WTC11 (cell line): Measurements from ENCODE around the gene NBEA. TPM values are rescaled to one million over a fixed set of nuclear protein-coding genes. Genes with fewer than 3 reads are reported as not detected.

Experiments
- ATAC-seq: fragments of 200-7000 bp; cut with Tn5 transposase; 2 replicates; pipeline ENCODE4 v1.10.0; 2021; ENCODE audit warnings: mild to moderate bottlenecking, moderate library complexity
- CTCF ChIA-PET: fragments of 300-600 bp; sonication (Branson Sonifier 250); formaldehyde crosslinking; loops from one replicate; lab custom pipeline; 2021; ENCODE audit warnings: antibody characterized with exemption; lab: Charles Lee
- POLR2A ChIA-PET: fragments of 350-600 bp; sonication (Branson Sonifier 250); formaldehyde crosslinking; loops from one replicate; lab custom pipeline; 2021; ENCODE audit warnings: antibody characterized with exemption; lab: Charles Lee
- DNase-seq: peaks from one replicate; pipeline ENCODE4 v3.0.0; 2021; ENCODE audit warnings: low spot score
- H3K27ac Mint-ChIP-seq: 2 replicates; pipeline ENCODE4 v1.8.0; 2021; ENCODE audit warnings: mixed read lengths
- H3K27me3 Mint-ChIP-seq: 2 replicates; pipeline ENCODE4 v1.8.0; 2021; ENCODE audit warnings: low read depth, mild to moderate bottlenecking, moderate library complexity, mixed read lengths
- H3K36me3 Mint-ChIP-seq: 2 replicates; pipeline ENCODE4 v1.8.0; 2021; ENCODE audit warnings: mixed read lengths
- H3K4me1 Mint-ChIP-seq: 2 replicates; pipeline ENCODE4 v1.8.0; 2022; ENCODE audit warnings: mixed read lengths
- H3K4me3 Mint-ChIP-seq: 2 replicates; pipeline ENCODE4 v1.8.0; 2021; ENCODE audit warnings: mild to moderate bottlenecking, moderate library complexity, mixed read lengths
- H3K9me3 Mint-ChIP-seq: 2 replicates; pipeline ENCODE4 v1.8.0; 2021; ENCODE audit warnings: mixed read lengths
- ATF1 ChIP-seq: sonication (generic); formaldehyde crosslinking; IDR thresholded peaks from 2 replicates; pipeline ENCODE4 v1.8.1; 2023; ENCODE audit warnings: mild to moderate bottlenecking, moderate library complexity, missing genetic modification reagents
- CBFB ChIP-seq: sonication (generic); formaldehyde crosslinking; IDR thresholded peaks from 2 replicates; pipeline ENCODE4 v1.8.1; 2022; ENCODE audit warnings: mild to moderate bottlenecking, low read depth, missing genetic modification reagents
- ELF4 ChIP-seq: sonication (generic); formaldehyde crosslinking; IDR thresholded peaks from 2 replicates; pipeline ENCODE4 v1.8.1; 2022; ENCODE audit warnings: low read depth, mild to moderate bottlenecking, moderate library complexity, missing genetic modification reagents
- ETV6 ChIP-seq: sonication (generic); formaldehyde crosslinking; IDR thresholded peaks from 2 replicates; pipeline ENCODE4 v1.8.1; 2022; ENCODE audit warnings: mild to moderate bottlenecking, missing genetic modification reagents
- FOXP1 ChIP-seq: sonication (generic); formaldehyde crosslinking; IDR thresholded peaks from 2 replicates; pipeline ENCODE4 v1.8.0; 2022; ENCODE audit warnings: missing genetic modification reagents, mild to moderate bottlenecking, moderate library complexity, borderline replicate concordance
- HMGA2 ChIP-seq: fragments of 250-450 bp; sonication (Bioruptor Pico); IDR thresholded peaks from 2 replicates; pipeline ENCODE4 v1.4.0; 2021; ENCODE audit warnings: mild to moderate bottlenecking, moderate library complexity
- JAZF1 ChIP-seq: fragments of 250-450 bp; sonication (Bioruptor Pico); IDR thresholded peaks from 2 replicates; pipeline ENCODE4 v1.9.0; 2021; ENCODE audit warnings: moderate library complexity, mild to moderate bottlenecking, inconsistent platforms
- MYBL2 ChIP-seq: sonication (generic); formaldehyde crosslinking; IDR thresholded peaks from 2 replicates; pipeline ENCODE4 v1.8.1; 2023; ENCODE audit warnings: mild to moderate bottlenecking, moderate library complexity, missing genetic modification reagents
- NFE2L1 ChIP-seq: sonication (generic); formaldehyde crosslinking; IDR thresholded peaks from 2 replicates; pipeline ENCODE4 v1.8.1; 2023; ENCODE audit warnings: missing genetic modification reagents
- NR2C2 ChIP-seq: sonication (generic); formaldehyde crosslinking; IDR thresholded peaks from 2 replicates; pipeline ENCODE4 v1.8.0; 2022; ENCODE audit warnings: mild to moderate bottlenecking, missing genetic modification reagents
- NR3C1 ChIP-seq: sonication (generic); formaldehyde crosslinking; conservative IDR thresholded peaks from 2 replicates; pipeline ENCODE4 v1.8.1; 2023; ENCODE audit warnings: low read depth, mild to moderate bottlenecking, missing genetic modification reagents
- PRRX2 ChIP-seq: fragments of 250-450 bp; sonication (Bioruptor Pico); IDR thresholded peaks from 2 replicates; pipeline ENCODE4 v1.8.0; 2021; ENCODE audit warnings: mild to moderate bottlenecking
- SMAD3 ChIP-seq: sonication (generic); formaldehyde crosslinking; IDR thresholded peaks from 2 replicates; pipeline ENCODE4 v1.8.0; 2022; ENCODE audit warnings: missing genetic modification reagents, mild to moderate bottlenecking, borderline replicate concordance
- SMAD4 ChIP-seq: sonication (generic); formaldehyde crosslinking; IDR thresholded peaks from 2 replicates; pipeline ENCODE4 v1.8.0; 2022; ENCODE audit warnings: mild to moderate bottlenecking, missing genetic modification reagents
- SOX15 ChIP-seq: fragments of 250-450 bp; sonication (Bioruptor Pico); IDR thresholded peaks from 2 replicates; pipeline ENCODE4 v1.9.0; 2021; ENCODE audit warnings: mild to moderate bottlenecking
- ZMAT4 ChIP-seq: fragments of 250-450 bp; sonication (Bioruptor Pico); IDR thresholded peaks from 2 replicates; pipeline ENCODE4 v1.9.0; 2021; ENCODE audit warnings: mild to moderate bottlenecking
- ZNF138 ChIP-seq: sonication (generic); formaldehyde crosslinking; conservative IDR thresholded peaks from 2 replicates; pipeline ENCODE4 v1.8.1; 2022; ENCODE audit warnings: mild to moderate bottlenecking, moderate library complexity, missing genetic modification reagents
- ZNF396 ChIP-seq: fragments of 250-450 bp; sonication (Bioruptor Pico); IDR thresholded peaks from 2 replicates; pipeline ENCODE4 v1.8.0; 2021; ENCODE audit warnings: mild to moderate bottlenecking, moderate library complexity, borderline replicate concordance
- ZNF532 ChIP-seq: fragments of 250-450 bp; sonication (Bioruptor Pico); IDR thresholded peaks from 2 replicates; pipeline ENCODE4 v1.9.0; 2021; ENCODE audit warnings: mild to moderate bottlenecking, borderline replicate concordance
- ZNF671 ChIP-seq: fragments of 250-450 bp; sonication (Bioruptor Pico); IDR thresholded peaks from 2 replicates; pipeline ENCODE4 v1.8.0; 2021; ENCODE audit warnings: mild to moderate bottlenecking
- total RNA-seq: library from RNA; stranded (reverse); gene quantifications from 3 replicates; pipeline ENCODE4 v1.2.3, GENCODE V29; 2021
- TF ChIP-seq, protein P1 (sequence below): sonication (generic); formaldehyde crosslinking; IDR thresholded peaks from 2 replicates; pipeline ENCODE4 v1.8.1; 2023; ENCODE audit warnings: mild to moderate bottlenecking, missing genetic modification reagents
- TF ChIP-seq, protein P2 (sequence below): sonication (generic); formaldehyde crosslinking; IDR thresholded peaks from 2 replicates; pipeline ENCODE4 v1.8.0; 2022; ENCODE audit warnings: mild to moderate bottlenecking, missing genetic modification reagents
- TF ChIP-seq, protein P3 (sequence below): fragments of 250-450 bp; sonication (Bioruptor Pico); IDR thresholded peaks from 2 replicates; pipeline ENCODE4 v1.9.0; 2021; ENCODE audit warnings: moderate library complexity, mild to moderate bottlenecking, inconsistent platforms, borderline replicate concordance
- TF ChIP-seq, protein P4 (sequence below): fragments of 200-600 bp; IDR thresholded peaks from 2 replicates; pipeline ENCODE4 v1.8.0; 2022; ENCODE audit warnings: antibody characterized with exemption
- TF ChIP-seq, protein P5 (sequence below): sonication (generic); formaldehyde crosslinking; IDR thresholded peaks from 2 replicates; pipeline ENCODE4 v1.8.1; 2022; ENCODE audit warnings: mild to moderate bottlenecking, missing genetic modification reagents, moderate library complexity, borderline replicate concordance

NBEA gene
- total RNA-seq, 1 experiment from 2014 or later = 20.9 TPM

DNA sequence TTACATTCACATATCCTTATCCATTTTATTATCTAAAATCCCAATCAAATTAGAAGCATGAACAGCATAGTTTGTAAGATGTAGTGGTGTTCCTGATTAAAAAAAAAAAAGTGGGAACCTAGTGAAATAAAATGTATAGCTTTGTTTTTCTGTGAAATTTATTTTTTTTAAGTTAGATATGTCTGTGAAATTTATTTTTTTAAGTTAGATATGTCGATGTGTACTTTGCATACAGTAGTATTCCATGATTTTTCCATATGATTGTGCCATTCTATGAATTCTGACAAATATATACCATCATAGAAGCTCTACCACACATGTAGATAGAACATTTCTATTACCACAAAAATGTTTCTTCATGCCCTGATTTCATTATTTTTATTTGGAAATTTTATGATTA is 540.5 kb downstream of the NBEA start:
- Mint-ChIP-seq H3K4me3 (no peak overlapping the region), H3K27ac (no peak overlapping the region), H3K4me1 (peaks cover 19% of the 10 kb centered on the region), H3K9me3 (no peaks in the 10 kb centered on the region), H3K27me3 (peaks cover 24% of the 10 kb centered on the region), H3K36me3 (no peaks in the 10 kb centered on the region)
- ChIA-PET CTCF (no interaction called here), POLR2A (no interaction called here)
- no peak for ATAC-seq
- TF ChIP-seq MYBL2 (CRISPR knock-in tag) = no peak
- TF ChIP-seq FOXP1 (CRISPR knock-in tag) = no peak
- no peak for DNase-seq

DNA sequence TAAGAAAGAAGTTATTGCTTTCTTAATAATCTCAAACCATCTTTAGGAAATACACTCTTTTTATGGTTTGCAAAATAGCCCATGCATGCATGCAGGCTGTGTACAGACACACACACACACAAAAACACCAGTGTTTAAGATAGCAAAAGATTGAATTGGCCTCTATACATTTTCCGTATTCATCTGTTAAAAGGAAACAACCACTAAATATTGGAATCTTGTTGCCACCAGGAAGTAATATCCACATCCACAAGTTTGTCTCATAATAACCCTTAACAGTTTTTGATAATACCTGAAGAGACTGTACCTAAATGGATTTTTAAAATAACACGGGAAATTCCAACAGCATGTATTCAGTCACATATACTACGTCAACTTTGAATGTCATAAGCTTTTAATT is 541.7 kb downstream of the NBEA start:
- H3K4me1 Mint-ChIP-seq = peaks cover 10% of the 10 kb centered on the region
- ChIA-PET POLR2A (no interaction called here), CTCF (no interaction called here)
- no peak overlapping the region for H3K27ac Mint-ChIP-seq
- no peaks in the 10 kb centered on the region for H3K9me3 Mint-ChIP-seq
- H3K27me3 Mint-ChIP-seq = peaks cover 12% of the 10 kb centered on the region
- no peaks in the 10 kb centered on the region for H3K36me3 Mint-ChIP-seq
- DNase-seq (no peak), ATAC-seq (no peak)
- TF ChIP-seq, protein P1, sequence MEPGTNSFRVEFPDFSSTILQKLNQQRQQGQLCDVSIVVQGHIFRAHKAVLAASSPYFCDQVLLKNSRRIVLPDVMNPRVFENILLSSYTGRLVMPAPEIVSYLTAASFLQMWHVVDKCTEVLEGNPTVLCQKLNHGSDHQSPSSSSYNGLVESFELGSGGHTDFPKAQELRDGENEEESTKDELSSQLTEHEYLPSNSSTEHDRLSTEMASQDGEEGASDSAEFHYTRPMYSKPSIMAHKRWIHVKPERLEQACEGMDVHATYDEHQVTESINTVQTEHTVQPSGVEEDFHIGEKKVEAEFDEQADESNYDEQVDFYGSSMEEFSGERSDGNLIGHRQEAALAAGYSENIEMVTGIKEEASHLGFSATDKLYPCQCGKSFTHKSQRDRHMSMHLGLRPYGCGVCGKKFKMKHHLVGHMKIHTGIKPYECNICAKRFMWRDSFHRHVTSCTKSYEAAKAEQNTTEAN (CRISPR knock-in tag) = no peak
- TF ChIP-seq NR2C2 (CRISPR knock-in tag) = no peak
- TF ChIP-seq HMGA2 (CRISPR knock-in tag) = no peak
- TF ChIP-seq PRRX2 (CRISPR knock-in tag) = no peak
- TF ChIP-seq ELF4 (CRISPR knock-in tag) = no peak
- no peak for TF ChIP-seq CBFB (CRISPR knock-in tag)
- no peak for TF ChIP-seq ZNF138 (CRISPR knock-in tag)
- H3K4me3 Mint-ChIP-seq = no peak overlapping the region

DNA sequence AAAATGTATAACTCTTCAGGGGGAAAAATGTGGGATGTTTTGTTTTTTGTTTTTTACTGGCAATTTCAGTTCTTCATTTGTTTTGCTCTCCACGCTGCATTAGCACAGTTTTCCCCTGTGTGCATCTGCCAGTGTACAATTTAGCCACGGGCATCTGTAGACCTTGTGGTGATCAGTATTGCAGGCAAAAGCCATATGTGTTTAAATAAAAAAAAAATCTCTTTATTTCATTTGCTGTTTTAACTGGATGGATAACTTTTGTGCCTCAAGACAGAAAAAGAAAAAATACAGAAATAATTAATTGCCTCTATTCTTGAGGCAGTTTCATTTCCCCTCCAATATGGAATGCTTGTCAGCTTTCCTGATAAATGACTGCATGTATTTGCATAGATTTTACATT is 542.3 kb downstream of the NBEA start:
- CTCF ChIA-PET = no interaction called here
- Mint-ChIP-seq H3K9me3 (no peaks in the 10 kb centered on the region), H3K27me3 (peaks cover 6% of the 10 kb centered on the region), H3K4me1 (peaks cover 6% of the 10 kb centered on the region), H3K27ac (no peak overlapping the region), H3K4me3 (no peak overlapping the region), H3K36me3 (no peaks in the 10 kb centered on the region)
- POLR2A ChIA-PET = no interaction called here
- no peak for ATAC-seq
- DNase-seq = no peak
- TF ChIP-seq, protein P2, sequence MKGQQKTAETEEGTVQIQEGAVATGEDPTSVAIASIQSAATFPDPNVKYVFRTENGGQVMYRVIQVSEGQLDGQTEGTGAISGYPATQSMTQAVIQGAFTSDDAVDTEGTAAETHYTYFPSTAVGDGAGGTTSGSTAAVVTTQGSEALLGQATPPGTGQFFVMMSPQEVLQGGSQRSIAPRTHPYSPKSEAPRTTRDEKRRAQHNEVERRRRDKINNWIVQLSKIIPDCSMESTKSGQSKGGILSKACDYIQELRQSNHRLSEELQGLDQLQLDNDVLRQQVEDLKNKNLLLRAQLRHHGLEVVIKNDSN (CRISPR knock-in tag) = no peak
- TF ChIP-seq JAZF1 (CRISPR knock-in tag) (no peak), SMAD4 (no peak), ZMAT4 (CRISPR knock-in tag) (no peak), SMAD3 (CRISPR knock-in tag) (no peak), ATF1 (no peak), ETV6 (CRISPR knock-in tag) (no peak), ZNF532 (CRISPR knock-in tag) (no peak), ZNF671 (CRISPR knock-in tag) (no peak), SOX15 (no peak), ZNF396 (CRISPR knock-in tag) (no peak), NFE2L1 (CRISPR knock-in tag) (no peak), NR3C1 (CRISPR knock-in tag) (no peak)
- TF ChIP-seq, protein P3, sequence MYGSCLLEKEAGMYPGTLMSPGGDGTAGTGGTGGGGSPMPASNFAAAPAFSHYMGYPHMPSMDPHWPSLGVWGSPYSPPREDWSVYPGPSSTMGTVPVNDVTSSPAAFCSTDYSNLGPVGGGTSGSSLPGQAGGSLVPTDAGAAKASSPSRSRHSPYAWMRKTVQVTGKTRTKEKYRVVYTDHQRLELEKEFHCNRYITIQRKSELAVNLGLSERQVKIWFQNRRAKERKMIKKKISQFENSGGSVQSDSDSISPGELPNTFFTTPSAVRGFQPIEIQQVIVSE (CRISPR knock-in tag) = no peak
- TF ChIP-seq, protein P4, sequence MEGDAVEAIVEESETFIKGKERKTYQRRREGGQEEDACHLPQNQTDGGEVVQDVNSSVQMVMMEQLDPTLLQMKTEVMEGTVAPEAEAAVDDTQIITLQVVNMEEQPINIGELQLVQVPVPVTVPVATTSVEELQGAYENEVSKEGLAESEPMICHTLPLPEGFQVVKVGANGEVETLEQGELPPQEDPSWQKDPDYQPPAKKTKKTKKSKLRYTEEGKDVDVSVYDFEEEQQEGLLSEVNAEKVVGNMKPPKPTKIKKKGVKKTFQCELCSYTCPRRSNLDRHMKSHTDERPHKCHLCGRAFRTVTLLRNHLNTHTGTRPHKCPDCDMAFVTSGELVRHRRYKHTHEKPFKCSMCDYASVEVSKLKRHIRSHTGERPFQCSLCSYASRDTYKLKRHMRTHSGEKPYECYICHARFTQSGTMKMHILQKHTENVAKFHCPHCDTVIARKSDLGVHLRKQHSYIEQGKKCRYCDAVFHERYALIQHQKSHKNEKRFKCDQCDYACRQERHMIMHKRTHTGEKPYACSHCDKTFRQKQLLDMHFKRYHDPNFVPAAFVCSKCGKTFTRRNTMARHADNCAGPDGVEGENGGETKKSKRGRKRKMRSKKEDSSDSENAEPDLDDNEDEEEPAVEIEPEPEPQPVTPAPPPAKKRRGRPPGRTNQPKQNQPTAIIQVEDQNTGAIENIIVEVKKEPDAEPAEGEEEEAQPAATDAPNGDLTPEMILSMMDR = no peak
- TF ChIP-seq, protein P5, sequence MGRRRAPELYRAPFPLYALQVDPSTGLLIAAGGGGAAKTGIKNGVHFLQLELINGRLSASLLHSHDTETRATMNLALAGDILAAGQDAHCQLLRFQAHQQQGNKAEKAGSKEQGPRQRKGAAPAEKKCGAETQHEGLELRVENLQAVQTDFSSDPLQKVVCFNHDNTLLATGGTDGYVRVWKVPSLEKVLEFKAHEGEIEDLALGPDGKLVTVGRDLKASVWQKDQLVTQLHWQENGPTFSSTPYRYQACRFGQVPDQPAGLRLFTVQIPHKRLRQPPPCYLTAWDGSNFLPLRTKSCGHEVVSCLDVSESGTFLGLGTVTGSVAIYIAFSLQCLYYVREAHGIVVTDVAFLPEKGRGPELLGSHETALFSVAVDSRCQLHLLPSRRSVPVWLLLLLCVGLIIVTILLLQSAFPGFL (CRISPR knock-in tag) = no peak
